ENCODE results near the gene ENOSF1. TPM values are rescaled to one million over a fixed set of nuclear protein-coding genes. Genes with fewer than 3 reads are reported as not detected.

The ENOSF1 gene
- polyA plus RNA-seq, 2 of the 4 experiments (the other 2 are of a cell fraction), result 27.3 to 30.0 TPM

- TF ChIP-seq REST (IDR thresholded peaks at IDR 0.05), result no peak
- no peak for TF ChIP-seq HES2 (IDR thresholded peaks at IDR 0.05)
- no peak for TF ChIP-seq FOSB (CRISPR knock-in tag; IDR thresholded peaks at IDR 0.05)
- no peak for TF ChIP-seq EHMT2 (IDR thresholded peaks at IDR 0.05; ENCODE audit: low read depth)
Measured at GRCh38 chr18:755506-755905, 43.1 kb upstream of the ENOSF1 start (continued).

GRCh38 chr18:754656-755055 is 42.2 kb upstream of the ENOSF1 start:
- POLR2A ChIA-PET, result no interaction called here
- TF ChIP-seq SREBF2 (IDR thresholded peaks at IDR 0.05), result no peak
- TF ChIP-seq PHF8 (IDR thresholded peaks at IDR 0.05; ENCODE audit: borderline replicate concordance, low read depth), result no peak
- no peak for TF ChIP-seq CEBPB (IDR thresholded peaks at IDR 0.05)
- no peak for TF ChIP-seq TFCP2L1 (CRISPR knock-in tag; IDR thresholded peaks at IDR 0.05)
- no peak for TF ChIP-seq EP300 (IDR thresholded peaks at IDR 0.05)
- no peak for TF ChIP-seq HOXB13 (CRISPR knock-in tag; IDR thresholded peaks at IDR 0.05; ENCODE audit: low read depth)
- TF ChIP-seq RNF2 (IDR thresholded peaks at IDR 0.05; ENCODE audit: borderline replicate concordance, low read depth), result no peak
- no peak for TF ChIP-seq ZSCAN20 (CRISPR knock-in tag; IDR thresholded peaks at IDR 0.05)
- DNase-seq (ENCODE audit: low read depth in 1 of 2, low spot score in 1 of 2) (no peak), ATAC-seq (no peak), FAIRE-seq (no peak)
- no peak overlapping the region for H3K4me2 ChIP-seq
- H3K4me3 ChIP-seq, result no peak overlapping the region
- H3K27ac ChIP-seq, result no peak overlapping the region
- no peaks in the 10 kb centered on the region for H3K9me3 ChIP-seq
- H3K4me1 ChIP-seq, result no peaks in the 10 kb centered on the region
- WGBS (ENCODE audit: missing lambda C conversion rate), result 93% methylated on average over 1 of the region's 1 CpG
- CTCF ChIA-PET, result interaction anchor here (0.7 to 1.9 kb wide), 4 partner anchors 12 to 76 kb away, joined by 3 to 6 read pairs (median 4); no protein-coding TSS in a partner anchor

GRCh38 chr18:750456-750855 is 38.0 kb upstream of the ENOSF1 start:
- Histone ChIP-seq H3K4me3 (no peak overlapping the region), H3K4me1 (no peaks in the 10 kb centered on the region), H3K4me2 (no peak overlapping the region), H3K27ac (no peak overlapping the region), H3K9me3 (no peaks in the 10 kb centered on the region)
- ATAC-seq (no peak), FAIRE-seq (no peak), DNase-seq (ENCODE audit: low read depth in 1 of 2, low spot score in 1 of 2) (no peak)
- ChIA-PET POLR2A (no interaction called here), CTCF (interaction anchor here (0.8 to 1.3 kb wide), 2 partner anchors 8 to 11 kb away, joined by 3 to 4 read pairs; no protein-coding TSS in a partner anchor)
- no CpG with 5 or more reads among the region's 1 CpG for WGBS (ENCODE audit: missing lambda C conversion rate)
- TF ChIP-seq ZFP36 (IDR thresholded peaks at IDR 0.05; ENCODE audit: borderline replicate concordance, partially characterized antibody) (no peak), FOSL2 (IDR thresholded peaks at IDR 0.05) (no peak), FOSL2 (CRISPR knock-in tag; IDR thresholded peaks at IDR 0.05) (no peak), CTCF (IDR thresholded peaks at IDR 0.05) (no peak), RCOR1 (IDR thresholded peaks at IDR 0.05; ENCODE audit: low read depth, low read length) (no peak), RARB (CRISPR knock-in tag; IDR thresholded peaks at IDR 0.05) (no peak), MYC (IDR thresholded peaks at IDR 0.05; ENCODE audit: borderline replicate concordance, low read length) (no peak), HMGXB4 (CRISPR knock-in tag; IDR thresholded peaks at IDR 0.05; ENCODE audit: borderline replicate concordance) (no peak), TP53 (CRISPR knock-in tag; IDR thresholded peaks at IDR 0.05) (no peak), HDAC2 (IDR thresholded peaks at IDR 0.05) (no peak), CBX2 (IDR thresholded peaks at IDR 0.05; ENCODE audit: borderline replicate concordance, low read depth) (no peak), EP300 (IDR thresholded peaks at IDR 0.05) (no peak), MAZ (IDR thresholded peaks at IDR 0.05; ENCODE audit: borderline replicate concordance, low read depth, low read length) (no peak), ELK1 (IDR thresholded peaks at IDR 0.05; ENCODE audit: low read depth, low read length) (no peak), MAFK (IDR thresholded peaks at IDR 0.05; ENCODE audit: partially characterized antibody) (no peak), ESRRA (IDR thresholded peaks at IDR 0.05; ENCODE audit: borderline replicate concordance, low read length) (no peak), E2F6 (IDR thresholded peaks at IDR 0.05; ENCODE audit: borderline replicate concordance, low read depth) (no peak)

All from A549 (cell line).